Esophagus muscularis mucosa (tissue), 4 donors: ENCODE results near the gene TTC6. TPM values are rescaled to one million over a fixed set of nuclear protein-coding genes. Genes with fewer than 3 reads are reported as not detected.
A peak's percentile ranks its signal among the peaks of the same experiment; 100 is the strongest.

Experiments used
- DNase-seq: peaks from one replicate; pipeline ENCODE4 v3.0.0-alpha.2; 2017; ENCODE audit errors: extremely low spot score
- H3K27ac ChIP-seq, 4 donors: fragments of 200-600 bp; sonication (generic); replicated peaks in 1 of 4; 1 replicate in 3 of 4; 2 replicates in 1 of 4; pipeline ENCODE4 v1.5.1; 2016 to 2019; ENCODE audit warnings: mild to moderate bottlenecking in 1 of 4
- H3K27me3 ChIP-seq, 4 donors: fragments of 200-600 bp; sonication (generic); one replicate each; pipeline versions ENCODE4 v1.5.1 to v1.6.0; 2016 to 2019
- H3K36me3 ChIP-seq, 4 donors: fragments of 200-600 bp; sonication (generic); one replicate each; pipeline ENCODE4 v1.5.1; 2016 to 2019
- H3K4me1 ChIP-seq, 4 donors: fragments of 200-600 bp; sonication (generic); one replicate each; pipeline ENCODE4 v1.5.1; 2016 to 2019
- H3K4me3 ChIP-seq, 4 donors: fragments of 200-600 bp; sonication (generic); 1 replicate in 2 of 4; 2 replicates in 2 of 4; pipeline ENCODE4 v1.5.1; 2016 to 2019; ENCODE audit warnings: mild to moderate bottlenecking in 4 of 4, moderate library complexity in 1 of 4
- H3K9me3 ChIP-seq, 4 donors: fragments of 200-600 bp; sonication (generic); 1 replicate in 3 of 4; 2 replicates in 1 of 4; pipeline ENCODE4 v1.5.1; 2016 to 2019
- EP300 ChIP-seq: sonication (generic); formaldehyde crosslinking; IDR thresholded peaks from one replicate; pipeline ENCODE4 v1.6.1; 2017; ENCODE audit warnings: antibody characterized with exemption
- POLR2A ChIP-seq: fragments of 450-650 bp; IDR thresholded peaks from one replicate; pipeline ENCODE4 v1.6.1; 2017; ENCODE audit warnings: antibody characterized with exemption, moderate library complexity, mild to moderate bottlenecking, low read depth
- POLR2AphosphoS5 ChIP-seq, 2 donors: sonication (generic); formaldehyde crosslinking; IDR thresholded peaks; one replicate each; pipeline ENCODE4 v1.6.1; 2017; ENCODE audit warnings: antibody characterized with exemption in 2 of 2
- WGBS: methylation state at CpG from one replicate; pipeline ENCODE4 v1.1.5; 2018; 5-methylcytosine and 5-hydroxymethylcytosine counted together
- intact Hi-C: fragments of 100-400 bp; cut with DNase I; formaldehyde crosslinking; loops from one replicate; pipeline ENCODE4 v1.15.1; 2023
- total RNA-seq, 4 donors: library from RNA; depleted of rRNA; stranded (reverse); fragments of >200 nt; gene quantifications; one replicate each; pipeline versions ENCODE4 v1.1.0 to v1.2.1, GENCODE V29; 2016
- TF ChIP-seq, protein P1 (sequence below), 3 experiments: fragments of 200-600 bp in 2 of 3; fragments of 450-650 bp in 1 of 3; sonication (generic) in 2 of 3; IDR thresholded peaks; one replicate each; pipeline ENCODE4 v1.5.1; 2017 to 2019; ENCODE audit warnings: antibody characterized with exemption in 3 of 3, mild to moderate bottlenecking in 2 of 3, moderate library complexity in 1 of 3

TTC6 gene
- total RNA-seq, 4 donors from 2014 or later: not detected

DNA sequence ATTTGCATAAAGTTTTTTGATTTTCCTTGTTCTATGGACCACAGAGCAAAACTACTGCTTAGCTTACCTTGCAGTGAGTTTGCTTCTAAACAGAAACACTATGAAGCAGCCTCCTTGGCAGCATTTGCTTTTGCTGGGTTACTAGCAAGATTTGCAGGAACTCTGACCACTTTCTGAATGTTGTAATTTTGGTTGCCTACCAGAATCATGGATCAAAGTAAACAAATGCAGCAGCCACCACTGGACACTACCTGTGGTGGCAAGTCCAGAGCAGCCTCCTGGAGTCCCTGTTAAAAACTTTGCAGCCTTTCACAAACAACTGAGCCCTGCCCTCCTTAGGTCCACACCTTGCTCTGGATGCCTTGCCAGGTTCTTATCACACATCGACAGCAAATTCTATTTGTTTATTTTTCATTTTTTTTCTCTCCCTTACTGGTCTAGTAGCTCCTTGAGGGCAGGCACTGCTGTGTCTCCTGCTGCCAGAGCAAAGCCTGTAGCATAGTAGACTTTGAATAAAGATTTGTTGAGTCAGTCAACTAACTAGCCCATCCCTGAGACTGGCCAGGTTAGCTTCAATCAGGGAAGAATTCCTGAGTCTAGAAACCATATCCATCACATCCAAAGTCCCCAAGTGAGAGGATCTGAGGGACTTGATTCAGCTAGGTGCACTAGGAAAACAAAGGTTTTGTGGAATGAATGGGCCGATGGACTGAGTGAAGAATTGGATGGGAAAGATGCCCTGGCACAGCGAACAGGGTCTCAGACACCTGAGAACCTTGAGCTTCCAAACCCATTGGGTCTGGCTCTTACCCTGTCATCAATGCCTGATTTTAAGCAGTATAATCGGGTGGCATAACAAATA, 5.7 kb downstream of the TTC6 start:
- H3K27me3 ChIP-seq: peaks cover 22 to 97% (median 70%) of the 10 kb centered on the region in 4 donors
- intact Hi-C loops: no loop called here
- no peak for DNase-seq
- TF ChIP-seq POLR2A: no peak
- TF ChIP-seq EP300: no peak
- TF ChIP-seq, protein P1, sequence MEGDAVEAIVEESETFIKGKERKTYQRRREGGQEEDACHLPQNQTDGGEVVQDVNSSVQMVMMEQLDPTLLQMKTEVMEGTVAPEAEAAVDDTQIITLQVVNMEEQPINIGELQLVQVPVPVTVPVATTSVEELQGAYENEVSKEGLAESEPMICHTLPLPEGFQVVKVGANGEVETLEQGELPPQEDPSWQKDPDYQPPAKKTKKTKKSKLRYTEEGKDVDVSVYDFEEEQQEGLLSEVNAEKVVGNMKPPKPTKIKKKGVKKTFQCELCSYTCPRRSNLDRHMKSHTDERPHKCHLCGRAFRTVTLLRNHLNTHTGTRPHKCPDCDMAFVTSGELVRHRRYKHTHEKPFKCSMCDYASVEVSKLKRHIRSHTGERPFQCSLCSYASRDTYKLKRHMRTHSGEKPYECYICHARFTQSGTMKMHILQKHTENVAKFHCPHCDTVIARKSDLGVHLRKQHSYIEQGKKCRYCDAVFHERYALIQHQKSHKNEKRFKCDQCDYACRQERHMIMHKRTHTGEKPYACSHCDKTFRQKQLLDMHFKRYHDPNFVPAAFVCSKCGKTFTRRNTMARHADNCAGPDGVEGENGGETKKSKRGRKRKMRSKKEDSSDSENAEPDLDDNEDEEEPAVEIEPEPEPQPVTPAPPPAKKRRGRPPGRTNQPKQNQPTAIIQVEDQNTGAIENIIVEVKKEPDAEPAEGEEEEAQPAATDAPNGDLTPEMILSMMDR (IDR thresholded peaks at IDR 0.05): no peak
- TF ChIP-seq POLR2AphosphoS5 (IDR thresholded peaks at IDR 0.05): no peak
- 45% methylated on average over 4 of the region's 4 CpGs for WGBS
- no peaks in the 10 kb centered on the region for H3K36me3 ChIP-seq
- H3K4me1 ChIP-seq: peaks cover 22 to 34% (median 30%) of the 10 kb centered on the region in 4 donors
- H3K4me3 ChIP-seq: no peak overlapping the region
- no peak overlapping the region for H3K27ac ChIP-seq
- no peaks in the 10 kb centered on the region for H3K9me3 ChIP-seq

DNA sequence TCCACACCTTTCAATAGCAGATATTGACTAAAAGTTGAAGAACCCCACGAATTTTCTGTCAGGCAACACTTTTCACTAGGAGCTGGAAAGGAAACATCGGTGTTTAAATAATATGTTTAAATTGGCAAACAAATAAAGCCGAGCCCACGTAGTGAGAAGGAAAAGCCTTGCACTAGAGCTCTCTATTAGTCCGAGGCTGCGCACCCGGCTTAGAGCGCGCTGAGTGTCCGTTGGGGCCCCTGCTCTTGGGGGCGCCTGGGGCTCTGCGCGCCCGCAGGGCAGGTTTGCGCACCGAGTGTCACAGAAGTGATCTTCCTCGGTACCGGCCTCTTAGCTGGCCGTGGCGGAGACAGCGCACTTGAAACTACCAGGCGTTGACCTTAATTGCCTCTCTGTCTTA, 6.4 kb downstream of the TTC6 start:
- 4% methylated on average over 21 of the region's 22 CpGs for WGBS
- no peak for TF ChIP-seq EP300
- TF ChIP-seq, protein P1 (IDR thresholded peaks at IDR 0.05): no peak
- TF ChIP-seq POLR2A: no peak
- TF ChIP-seq POLR2AphosphoS5 (IDR thresholded peaks at IDR 0.05): no peak
- H3K27me3 ChIP-seq: peaks cover 22 to 92% (median 64%) of the 10 kb centered on the region in 4 donors

DNA sequence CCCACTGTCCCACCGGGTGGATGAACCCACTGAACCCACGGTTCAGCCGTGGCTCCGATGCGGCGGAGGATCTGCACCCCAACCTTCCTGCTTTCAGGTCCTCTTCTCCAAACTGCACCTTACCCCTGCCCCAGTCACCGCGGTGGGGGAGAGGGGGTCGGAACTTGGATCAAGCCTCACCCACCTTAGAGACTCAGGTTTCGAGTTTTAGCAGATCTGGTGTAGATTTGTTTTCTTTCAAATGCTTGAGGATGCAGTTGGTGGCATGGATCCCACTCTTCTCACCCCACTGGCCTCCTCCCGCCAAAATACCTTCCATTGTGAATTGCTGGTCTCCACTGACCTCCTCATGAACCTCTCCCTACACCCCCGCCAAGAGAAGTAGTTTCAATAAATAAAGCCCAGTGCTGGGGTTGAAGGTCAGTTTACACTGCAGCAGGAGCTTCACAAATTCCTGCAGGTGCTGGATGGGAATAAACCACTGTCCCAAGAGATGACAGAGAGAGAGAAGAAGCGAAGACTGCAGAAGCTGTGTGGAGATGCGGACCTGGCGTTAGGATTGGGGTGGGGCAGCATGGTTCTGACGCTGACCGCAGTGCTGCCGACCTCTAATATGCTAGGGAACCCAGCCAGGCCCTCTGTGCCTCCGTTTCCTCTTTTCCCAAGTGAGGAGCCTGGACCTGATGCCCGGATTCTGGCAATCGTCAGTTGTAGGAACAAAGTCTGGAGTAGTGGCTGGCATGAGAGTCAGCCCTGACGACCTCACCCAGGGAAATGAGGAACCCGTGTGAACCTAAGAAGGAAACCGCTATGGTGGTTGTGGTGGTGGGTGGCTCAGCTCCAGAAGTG, 7.4 kb downstream of the TTC6 start:
- no peaks in the 10 kb centered on the region for H3K36me3 ChIP-seq
- intact Hi-C loops: no loop called here
- no peaks in the 10 kb centered on the region for H3K9me3 ChIP-seq
- TF ChIP-seq, protein P1 (IDR thresholded peaks at IDR 0.05): no peak
- TF ChIP-seq POLR2AphosphoS5 (IDR thresholded peaks at IDR 0.05): no peak
- TF ChIP-seq POLR2A: no peak
- no peak for TF ChIP-seq EP300
- 18% methylated on average over 21 of the region's 24 CpGs for WGBS
- no peak overlapping the region for H3K27ac ChIP-seq
- H3K4me1 ChIP-seq: peaks cover 20 to 24% (median 24%) of the 10 kb centered on the region in 4 donors
- H3K4me3 ChIP-seq: no peak overlapping the region
- H3K27me3 ChIP-seq: peaks cover 17 to 86% (median 54%) of the 10 kb centered on the region in 4 donors
- peak; percentile 72 for DNase-seq

More for the DNA sequence above, 6.4 kb downstream of the TTC6 start:
- Histone ChIP-seq H3K36me3 (no peaks in the 10 kb centered on the region), H3K4me3 (no peak overlapping the region), H3K9me3 (no peaks in the 10 kb centered on the region), H3K4me1 (peaks cover 20 to 31% (median 27%) of the 10 kb centered on the region in 4 donors), H3K27ac (no peak overlapping the region)
- no peak for DNase-seq
- intact Hi-C loops: no loop called here

DNA sequence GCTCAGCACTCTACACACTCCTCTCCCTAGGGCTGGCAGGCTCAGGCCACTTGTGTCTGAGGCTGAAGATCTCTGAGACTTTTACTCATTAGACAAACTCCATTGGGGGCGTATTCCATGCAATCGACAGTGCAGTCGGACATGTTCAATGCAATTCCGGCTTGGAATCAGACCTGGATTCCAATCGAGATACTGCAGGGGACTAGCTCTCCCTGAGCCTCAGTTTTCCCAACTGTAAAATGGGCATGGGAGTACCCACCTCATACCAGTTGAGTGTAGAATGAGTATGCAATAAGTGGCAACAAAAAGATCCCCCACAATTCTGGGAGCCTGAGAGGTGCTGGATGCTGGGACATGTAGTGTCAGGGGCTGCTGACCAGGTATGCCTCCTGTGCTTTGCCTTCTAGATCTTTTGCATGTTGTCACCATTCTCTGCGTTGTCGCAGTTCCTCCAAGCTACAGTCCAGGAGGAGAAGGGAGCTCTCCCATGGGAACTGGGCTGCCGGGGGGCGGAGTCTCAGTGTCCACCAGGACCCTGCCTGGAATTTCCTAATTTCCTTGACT, 8.3 kb downstream of the TTC6 start:
- no peak for DNase-seq
- WGBS: 82% methylated on average over 7 of the region's 9 CpGs
- peaks cover 11 to 85% (median 45%) of the 10 kb centered on the region in 4 donors for H3K27me3 ChIP-seq

More for the DNA sequence above, 8.3 kb downstream of the TTC6 start:
- H3K4me3 ChIP-seq: no peak overlapping the region
- TF ChIP-seq EP300 (no peak), POLR2AphosphoS5 (IDR thresholded peaks at IDR 0.05) (no peak), POLR2A (no peak)
- TF ChIP-seq, protein P1 (IDR thresholded peaks at IDR 0.05): no peak
- H3K27ac ChIP-seq: no peak overlapping the region
- no peaks in the 10 kb centered on the region for H3K36me3 ChIP-seq
- no peaks in the 10 kb centered on the region for H3K9me3 ChIP-seq
- H3K4me1 ChIP-seq: peaks cover 11 to 15% (median 14%) of the 10 kb centered on the region in 4 donors
- intact Hi-C loops: no loop called here
